ENCODE measurements around the gene RAD18. TPM values are rescaled to one million over a fixed set of nuclear protein-coding genes. Genes with fewer than 3 reads are reported as not detected.
A peak's percentile ranks its signal among the peaks of the same experiment; 100 is the strongest.

The RAD18 gene
- total RNA-seq, 8 experiments from 2014 or later, result 3.7 to 21.6 (median 7.0) TPM

DNA sequence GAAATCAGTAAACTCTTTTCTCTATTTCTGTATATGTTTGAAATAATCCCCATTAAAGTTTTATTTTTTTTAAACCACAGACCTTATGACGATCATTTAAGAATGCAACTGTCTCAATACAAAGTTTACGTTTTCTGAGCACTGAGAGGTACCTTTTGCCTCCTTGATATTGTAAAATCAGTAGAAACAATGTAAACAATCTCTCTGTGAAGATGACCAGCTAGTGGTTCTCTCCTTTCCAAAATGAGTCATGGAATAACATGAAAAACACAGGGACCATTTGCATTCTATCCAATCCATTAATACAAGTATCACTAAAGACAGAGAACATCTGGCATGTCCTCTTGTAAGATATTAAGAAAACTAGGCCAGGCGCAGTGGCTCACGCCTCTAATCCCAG lies 48.8 kb downstream of the RAD18 start:
- no peak for ATAC-seq (replicated peaks in 6 of 8)
- Histone ChIP-seq H3K4me1 (replicated peaks in 1 of 2) (no peaks in the 10 kb centered on the region), H3K4me3 (no peak overlapping the region), H3K27ac (no peak overlapping the region)
- WGBS, 10 experiments, result 75 to 100% (median 88%) methylated on average over 1 to 3 of the region's 4 CpGs; no CpG with 5 or more reads in 1 of the 10 experiments
- in situ Hi-C loops (cut with MboI; ENCODE audit: low pct_unique_long_range_greater_than_20kb in 2 of 9, low sequenced_read_pairs in 9 of 9, unreplicated experiment in 9 of 9), result no loop called here

DNA sequence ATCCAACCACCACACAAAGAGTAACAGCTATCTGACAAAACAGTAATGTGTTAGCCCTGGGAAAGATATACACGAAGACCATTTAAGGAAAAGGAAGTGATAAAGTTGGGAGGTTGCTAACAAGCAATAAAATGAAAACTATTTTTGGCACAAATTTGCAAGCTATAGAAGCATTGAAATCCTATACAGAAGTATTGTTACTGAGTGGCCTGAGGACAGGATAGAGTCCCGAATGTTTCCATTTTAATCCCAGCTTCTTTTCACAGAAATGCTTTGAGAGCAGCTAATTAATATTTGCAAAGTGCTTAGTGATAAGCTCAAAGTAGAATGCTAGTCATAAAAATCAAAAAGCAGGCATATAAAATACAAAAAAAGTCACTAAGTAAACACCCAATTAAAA lies 51.5 kb downstream of the RAD18 start:
- Histone ChIP-seq H3K27ac (no peak overlapping the region), H3K4me1 (replicated peaks in 1 of 2) (no peaks in the 10 kb centered on the region)
- 19 to 100% (median 80%) methylated on average over 2 of the region's 2 CpGs; no CpG with 5 or more reads in 1 of the 10 experiments for WGBS, 10 experiments

DNA sequence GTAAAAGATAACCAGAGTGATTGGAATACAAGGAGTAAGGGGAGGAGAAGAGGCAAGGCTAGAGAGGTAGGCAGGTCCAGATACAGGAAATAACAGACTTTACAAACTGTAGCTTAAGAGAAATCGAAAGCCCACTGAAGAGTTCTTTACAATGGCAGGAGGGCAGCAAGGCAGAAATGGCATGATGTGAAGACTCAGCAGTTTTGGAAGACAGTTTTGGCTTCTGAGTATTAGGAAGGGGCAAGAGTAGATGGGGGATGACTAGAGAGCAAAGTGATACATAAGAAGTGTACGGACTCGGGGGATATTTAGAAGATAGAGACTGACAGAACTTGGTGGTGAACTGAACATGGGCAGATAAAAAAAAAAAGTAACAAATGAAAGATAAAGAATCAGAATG lies 54.1 kb downstream of the RAD18 start:
- Histone ChIP-seq H3K4me3 (no peak overlapping the region), H3K27ac (no peak overlapping the region), H3K4me1 (replicated peaks in 1 of 2) (no peaks in the 10 kb centered on the region)
- ATAC-seq (replicated peaks in 6 of 8), result no peak
- 50 to 100% (median 97%) methylated on average over 1 to 3 of the region's 3 CpGs for WGBS, 10 experiments
- in situ Hi-C loops (cut with MboI; ENCODE audit: low pct_unique_long_range_greater_than_20kb in 2 of 9, low sequenced_read_pairs in 9 of 9, unreplicated experiment in 9 of 9), result no loop called here

More for the DNA sequence above, 51.5 kb downstream of the RAD18 start:
- ATAC-seq (replicated peaks in 6 of 8), result peak in 1 of 8 experiments; percentile 49
- in situ Hi-C loops (cut with MboI; ENCODE audit: low pct_unique_long_range_greater_than_20kb in 2 of 9, low sequenced_read_pairs in 9 of 9, unreplicated experiment in 9 of 9), result no loop called here
- H3K4me3 ChIP-seq, result no peak overlapping the region

DNA sequence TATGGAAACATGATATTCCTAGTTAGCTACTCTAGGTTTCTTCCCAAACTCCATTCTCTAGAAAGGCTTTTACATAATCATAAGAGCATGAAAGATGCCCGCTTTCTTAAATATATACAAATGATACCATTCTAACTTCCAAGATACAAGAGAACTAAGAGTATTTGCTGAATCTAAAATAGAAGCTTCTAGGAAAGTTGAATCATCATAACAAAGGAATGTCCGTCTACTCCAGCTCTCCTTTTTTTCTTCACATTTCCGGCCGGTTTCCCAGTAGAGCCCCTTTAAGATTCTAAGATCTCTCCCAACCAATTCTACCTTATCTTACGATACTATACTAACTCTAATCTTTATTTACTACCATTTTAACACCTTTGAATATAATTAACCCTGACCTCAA lies 60.1 kb downstream of the RAD18 start:
- in situ Hi-C loops (cut with MboI; ENCODE audit: low pct_unique_long_range_greater_than_20kb in 2 of 9, low sequenced_read_pairs in 9 of 9, unreplicated experiment in 9 of 9), result no loop called here
- WGBS, 10 experiments, result 88 to 100% (median 99%) methylated on average over 1 to 5 of the region's 5 CpGs
- Histone ChIP-seq H3K27ac (no peak overlapping the region), H3K4me3 (no peak overlapping the region), H3K4me1 (replicated peaks in 1 of 2) (no peaks in the 10 kb centered on the region)
- ATAC-seq (replicated peaks in 6 of 8), result no peak

DNA sequence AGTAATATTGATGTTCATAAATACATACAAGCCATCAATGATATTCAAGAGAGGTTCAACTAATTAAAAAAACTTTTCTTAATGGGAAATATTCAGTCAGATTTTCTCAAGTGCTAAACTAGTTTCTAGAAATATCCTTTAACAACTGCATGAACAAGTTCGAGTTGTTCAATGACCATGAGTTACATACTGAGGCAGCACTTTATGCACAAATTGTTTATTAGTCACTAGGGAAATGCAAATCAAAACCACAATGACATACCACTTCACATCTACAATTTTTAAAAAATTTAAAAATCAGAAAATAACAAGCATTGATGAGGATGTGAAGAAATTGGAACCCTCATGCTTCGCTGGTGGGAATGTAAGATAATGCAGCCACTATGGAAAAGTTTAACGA lies 62.4 kb downstream of the RAD18 start:
- H3K27ac ChIP-seq, result no peak overlapping the region
- H3K4me3 ChIP-seq, result no peak overlapping the region
- WGBS, 10 experiments, result 13 to 100% (median 91%) methylated on average over 1 to 3 of the region's 3 CpGs; no CpG with 5 or more reads in 2 of the 10 experiments
- no peaks in the 10 kb centered on the region for H3K4me1 ChIP-seq (replicated peaks in 1 of 2)
- peak in 2 of 8 experiments; percentile 74 to 92 for ATAC-seq (replicated peaks in 6 of 8)
- in situ Hi-C loops (cut with MboI; ENCODE audit: low pct_unique_long_range_greater_than_20kb in 2 of 9, low sequenced_read_pairs in 9 of 9, unreplicated experiment in 9 of 9), result no loop called here

DNA sequence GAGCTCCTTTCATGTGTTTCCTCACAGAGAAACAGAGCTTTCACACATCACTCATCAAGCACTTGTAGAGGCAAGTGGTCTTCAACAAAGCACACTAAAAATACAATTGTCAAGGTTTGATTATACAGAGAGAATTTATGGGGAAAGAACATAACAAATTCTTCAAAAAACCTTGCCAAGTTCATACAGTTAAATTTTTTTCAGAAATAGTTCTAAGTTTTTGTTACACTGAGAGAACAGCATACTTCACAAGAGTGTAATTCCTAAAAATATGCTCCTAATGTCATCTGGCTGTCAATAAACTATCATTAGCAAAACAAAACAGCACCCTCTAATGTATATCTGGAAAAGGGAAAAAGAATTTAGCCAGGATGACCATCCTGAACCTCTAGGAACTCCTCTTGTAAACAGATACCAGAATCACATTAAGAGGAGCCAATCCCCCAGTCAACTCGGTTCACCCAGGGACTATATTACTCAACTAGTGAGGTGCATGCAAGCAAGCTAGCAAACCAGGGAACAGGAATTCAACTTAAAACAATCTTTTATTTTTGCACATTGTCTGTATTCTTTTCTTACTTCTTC lies 63.3 kb downstream of the RAD18 start:
- in situ Hi-C loops (cut with MboI; ENCODE audit: low pct_unique_long_range_greater_than_20kb in 2 of 9, low sequenced_read_pairs in 9 of 9, unreplicated experiment in 9 of 9), result no loop called here
- H3K27ac ChIP-seq, result no peak overlapping the region
- peak in 1 of 8 experiments; percentile 20 for ATAC-seq (replicated peaks in 6 of 8)

DNA sequence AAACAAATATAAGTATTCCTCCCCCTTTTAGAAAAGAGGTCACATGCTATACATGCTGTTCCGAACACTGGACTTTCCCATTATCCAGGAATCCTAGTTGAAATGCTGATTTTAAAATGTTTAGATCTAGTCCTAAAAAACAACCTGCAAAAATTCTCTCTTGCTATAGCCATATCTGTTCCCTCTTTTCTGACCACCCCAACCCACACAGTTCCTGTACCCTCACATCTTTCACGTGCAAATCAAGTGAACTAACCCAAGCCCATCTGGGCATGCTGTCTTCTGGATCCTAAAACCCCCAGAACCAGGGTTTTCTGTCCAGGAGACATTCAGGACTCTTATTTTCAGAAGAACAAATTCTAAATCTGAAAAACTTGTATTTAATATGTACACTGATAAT lies 67.4 kb downstream of the RAD18 start:
- ATAC-seq (replicated peaks in 6 of 8), result no peak
- no peaks in the 10 kb centered on the region for H3K4me1 ChIP-seq (replicated peaks in 1 of 2)
- in situ Hi-C loops (cut with MboI; ENCODE audit: low pct_unique_long_range_greater_than_20kb in 2 of 9, low sequenced_read_pairs in 9 of 9, unreplicated experiment in 9 of 9), result no loop called here
- no peak overlapping the region for H3K4me3 ChIP-seq
- H3K27ac ChIP-seq, result no peak overlapping the region
- 50 to 100% (median 70%) methylated on average over 1 to 2 of the region's 2 CpGs; no CpG with 5 or more reads in 1 of the 10 experiments for WGBS, 10 experiments

More for the DNA sequence above, 63.3 kb downstream of the RAD18 start:
- Histone ChIP-seq H3K4me1 (replicated peaks in 1 of 2) (no peaks in the 10 kb centered on the region), H3K4me3 (no peak overlapping the region)
- WGBS, 10 experiments, result 33 to 100% (median 67%) methylated on average over 1 of the region's 1 CpG; no CpG with 5 or more reads in 3 of the 10 experiments

DNA sequence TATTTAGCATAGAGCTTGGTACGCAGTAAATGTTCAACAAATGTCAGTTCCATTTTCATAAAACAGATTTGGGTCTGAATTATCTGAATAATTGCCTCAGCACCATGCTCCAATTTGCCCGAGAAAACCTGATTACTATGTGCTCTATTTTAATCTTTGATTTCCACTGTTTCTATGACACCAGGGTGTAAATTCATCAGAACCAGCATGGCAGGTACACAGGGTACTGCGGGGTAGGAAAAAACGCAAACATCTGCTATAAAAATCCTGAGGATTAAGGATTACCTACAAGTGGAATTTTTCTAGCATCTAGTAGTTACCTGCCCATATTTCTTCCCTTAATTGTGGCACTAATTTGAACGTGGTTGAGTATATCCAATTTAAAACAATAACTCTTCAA lies 70.3 kb downstream of the RAD18 start:
- WGBS, 10 experiments, result 85 to 100% (median 95%) methylated on average over 1 to 5 of the region's 5 CpGs
- Histone ChIP-seq H3K27ac (no peak overlapping the region), H3K4me3 (no peak overlapping the region), H3K4me1 (replicated peaks in 1 of 2) (no peaks in the 10 kb centered on the region)
- no peak for ATAC-seq (replicated peaks in 6 of 8)
- in situ Hi-C loops (cut with MboI; ENCODE audit: low pct_unique_long_range_greater_than_20kb in 2 of 9, low sequenced_read_pairs in 9 of 9, unreplicated experiment in 9 of 9), result no loop called here

DNA sequence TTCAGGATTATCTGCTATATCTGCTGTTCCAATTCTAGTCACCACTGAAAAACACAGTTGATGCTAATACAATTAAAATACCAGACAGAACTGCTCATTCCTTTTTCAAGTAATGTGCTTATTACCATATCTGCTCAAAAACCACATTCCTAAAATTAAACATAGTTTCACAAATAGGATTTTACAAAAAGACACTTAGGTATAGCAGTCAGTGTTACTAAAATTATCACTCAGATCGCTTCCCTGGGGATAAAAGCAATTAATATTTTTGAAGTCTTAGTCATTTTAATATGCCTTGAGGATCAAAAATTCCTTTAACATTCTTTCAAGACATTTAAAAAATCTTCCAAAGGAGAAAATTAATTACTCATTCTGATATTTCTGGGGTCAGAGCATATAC lies 71.5 kb downstream of the RAD18 start:
- Histone ChIP-seq H3K27ac (no peak overlapping the region), H3K4me1 (replicated peaks in 1 of 2) (no peaks in the 10 kb centered on the region), H3K4me3 (no peak overlapping the region)
- WGBS, 10 experiments, result 13 to 100% (median 56%) methylated on average over 1 of the region's 1 CpG; no CpG with 5 or more reads in 2 of the 10 experiments
- in situ Hi-C loops (cut with MboI; ENCODE audit: low pct_unique_long_range_greater_than_20kb in 2 of 9, low sequenced_read_pairs in 9 of 9, unreplicated experiment in 9 of 9), result no loop called here
- no peak for ATAC-seq (replicated peaks in 6 of 8)

DNA sequence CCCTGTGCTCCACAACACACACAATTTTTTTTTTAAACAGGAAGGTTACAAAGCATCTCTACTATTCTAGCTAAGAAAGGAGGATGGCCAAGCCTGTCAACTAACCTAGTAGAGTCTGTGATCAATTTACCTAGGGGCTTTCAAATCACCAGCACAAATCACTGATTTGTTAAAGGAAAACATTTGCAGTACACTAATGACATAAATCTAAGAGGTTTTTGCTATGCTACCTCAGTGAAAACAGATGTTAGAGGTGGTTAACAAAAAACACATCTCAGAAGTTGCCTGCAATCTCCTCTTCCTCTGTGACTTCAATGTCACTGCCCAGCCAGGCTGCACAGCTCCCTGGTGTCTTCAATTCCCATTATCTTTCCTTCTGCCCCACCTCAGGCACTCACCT lies 72.0 kb downstream of the RAD18 start:
- in situ Hi-C loops (cut with MboI; ENCODE audit: low pct_unique_long_range_greater_than_20kb in 2 of 9, low sequenced_read_pairs in 9 of 9, unreplicated experiment in 9 of 9), result no loop called here
- ATAC-seq (replicated peaks in 6 of 8), result no peak
- H3K27ac ChIP-seq, result no peak overlapping the region
- H3K4me3 ChIP-seq, result no peak overlapping the region
- no peaks in the 10 kb centered on the region for H3K4me1 ChIP-seq (replicated peaks in 1 of 2)

DNA sequence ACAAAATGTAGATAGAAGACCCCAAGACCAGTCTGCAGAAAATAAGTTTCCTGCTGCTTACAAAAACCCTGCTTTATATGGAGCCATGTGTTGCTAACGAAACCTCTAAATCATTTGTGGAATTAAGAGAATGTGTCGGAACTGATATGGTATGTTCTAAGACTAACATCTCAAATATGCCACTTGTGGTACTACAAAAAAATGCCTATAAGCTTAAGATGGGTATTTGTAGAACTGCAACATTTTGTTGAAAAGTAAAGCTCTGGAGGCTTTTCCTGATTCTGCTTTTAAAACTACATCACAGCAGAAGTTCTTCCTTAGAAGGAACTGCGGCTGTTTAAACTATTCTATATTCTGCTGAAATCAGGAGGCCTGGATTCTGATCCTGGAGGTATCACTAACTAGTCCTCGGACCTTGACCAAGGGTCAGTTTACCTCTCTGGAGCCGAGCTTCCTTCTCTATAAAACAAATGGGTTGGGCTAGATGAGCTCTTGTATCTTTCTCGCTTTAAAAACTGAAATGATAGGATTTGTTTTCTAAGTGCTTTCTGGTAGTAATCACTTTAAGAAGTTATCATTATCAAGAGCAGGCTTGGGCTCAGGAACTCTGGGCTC lies 74.9 kb downstream of the RAD18 start:
- in situ Hi-C loops (cut with MboI; ENCODE audit: low pct_unique_long_range_greater_than_20kb in 2 of 9, low sequenced_read_pairs in 9 of 9, unreplicated experiment in 9 of 9), result no loop called here
- no peak for ATAC-seq (replicated peaks in 6 of 8)
- WGBS, 10 experiments, result 89 to 100% (median 95%) methylated on average over 1 to 6 of the region's 6 CpGs
- no peak overlapping the region for H3K4me3 ChIP-seq
- no peak overlapping the region for H3K27ac ChIP-seq
- no peaks in the 10 kb centered on the region for H3K4me1 ChIP-seq (replicated peaks in 1 of 2)

DNA sequence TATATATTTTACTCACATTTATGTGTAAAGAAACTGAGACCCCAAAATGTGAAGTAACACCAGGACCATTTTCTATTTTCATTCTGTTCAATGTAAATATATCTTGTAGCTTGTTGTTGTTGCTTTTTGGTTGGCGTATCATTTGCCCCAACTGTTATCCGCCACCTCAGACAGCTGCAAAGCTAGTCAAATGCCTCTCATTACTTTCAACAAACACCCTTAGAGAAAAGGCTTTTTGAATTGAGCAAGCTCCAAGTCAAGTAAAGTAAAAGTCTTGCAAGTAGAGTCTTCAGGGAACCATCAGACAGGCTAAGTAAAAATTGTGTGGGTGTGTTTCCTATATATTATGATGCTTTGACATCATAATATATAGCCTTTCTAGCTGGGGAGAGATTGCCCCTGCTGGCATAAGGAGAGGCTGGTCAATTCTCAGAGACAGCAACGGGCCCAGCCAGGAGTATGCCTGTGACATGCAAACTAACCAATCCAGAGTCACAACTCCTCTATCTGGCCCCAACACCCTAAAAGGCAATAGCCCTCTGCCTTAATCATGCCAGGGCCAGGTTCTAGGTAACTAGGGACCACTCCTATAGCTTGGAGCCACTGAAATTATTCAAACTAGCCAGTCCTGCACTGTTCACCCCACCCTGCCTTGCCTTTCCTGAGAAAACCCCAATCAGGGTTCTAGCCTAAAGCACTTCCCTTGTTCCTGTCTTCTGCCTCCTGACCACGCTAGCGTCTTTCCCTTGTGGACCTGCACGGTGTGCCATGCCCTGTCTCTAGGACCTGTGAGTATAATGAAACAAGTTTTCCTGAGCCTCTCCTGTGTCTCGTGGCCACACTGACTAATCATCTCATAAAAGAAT lies 75.6 kb downstream of the RAD18 start:
- H3K27ac ChIP-seq, result no peak overlapping the region
- ATAC-seq (replicated peaks in 6 of 8), result peak in 3 of 8 experiments; percentile 14 to 48 (median 44)
- H3K4me1 ChIP-seq (replicated peaks in 1 of 2), result no peaks in the 10 kb centered on the region
- in situ Hi-C loops (cut with MboI; ENCODE audit: low pct_unique_long_range_greater_than_20kb in 2 of 9, low sequenced_read_pairs in 9 of 9, unreplicated experiment in 9 of 9), result no loop called here
- no peak overlapping the region for H3K4me3 ChIP-seq
- 72 to 100% (median 78%) methylated on average over 2 to 6 of the region's 7 CpGs for WGBS, 10 experiments

DNA sequence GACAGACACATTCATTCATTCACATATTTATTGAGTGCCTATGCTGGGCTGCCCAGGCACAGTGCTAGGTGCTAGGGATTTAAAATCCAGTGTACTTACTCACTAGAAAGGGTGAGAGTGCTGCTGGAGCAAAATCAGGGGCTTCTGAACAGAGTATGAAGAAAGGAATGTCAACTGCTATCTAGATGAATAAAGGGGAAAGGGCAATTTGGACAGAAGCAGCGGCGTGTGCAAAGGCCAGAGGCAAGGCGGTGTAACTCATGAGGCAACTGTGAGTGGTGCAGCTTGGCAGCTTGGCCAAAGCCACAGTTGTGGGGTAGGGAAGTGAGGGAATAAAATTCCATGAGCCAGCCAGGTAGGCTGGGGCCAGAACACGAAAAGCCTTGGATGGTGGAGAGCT lies 76.7 kb downstream of the RAD18 start:
- 0 to 100% (median 80%) methylated on average over 1 to 3 of the region's 4 CpGs; no CpG with 5 or more reads in 5 of the 10 experiments for WGBS, 10 experiments
- Histone ChIP-seq H3K4me1 (replicated peaks in 1 of 2) (peaks cover 0 to 7% of the 10 kb centered on the region in 2 donors), H3K4me3 (no peak overlapping the region), H3K27ac (no peak overlapping the region)
- ATAC-seq (replicated peaks in 6 of 8), result no peak
- in situ Hi-C loops (cut with MboI; ENCODE audit: low pct_unique_long_range_greater_than_20kb in 2 of 9, low sequenced_read_pairs in 9 of 9, unreplicated experiment in 9 of 9), result no loop called here
